ENCODE measurements around the gene NSUN6. TPM values are rescaled to one million over a fixed set of nuclear protein-coding genes. Genes with fewer than 3 reads are reported as not detected.

NSUN6 gene
- polyA plus RNA-seq, 1 of the 3 experiments (the other 2 are of a cell fraction): 5.3 TPM

- Histone ChIP-seq H3K79me2 (ENCODE audit: insufficient read depth) (no peaks in the 10 kb centered on the region), H2AFZ (ENCODE audit: low read depth) (no peak overlapping the region), H3K36me3 (replicated peaks in 1 of 2; ENCODE audit: control insufficient read depth in 1 of 2, insufficient read depth in 2 of 2, low read length in 1 of 2) (peaks cover 0 to 9% of the 10 kb centered on the region in 2 experiments), H3K27ac (ENCODE audit: low read depth in 2 of 2, low read length in 1 of 2) (no peak overlapping the region), H3K9me2 (no peaks in the 10 kb centered on the region), H3K4me3 (ENCODE audit: low read depth in 2 of 2, low read length in 1 of 2) (no peak overlapping the region), H4K20me1 (ENCODE audit: insufficient read depth) (no peaks in the 10 kb centered on the region), H3K4me2 (no peak overlapping the region), H3F3A (replicated peaks; ENCODE audit: insufficient read depth) (no peaks in the 10 kb centered on the region), H3K9ac (no peak overlapping the region), H3K4me1 (ENCODE audit: control insufficient read depth in 1 of 2, insufficient read depth in 2 of 2, low read depth in 1 of 2, low read length in 1 of 2) (no peaks in the 10 kb centered on the region), H3K9me3 (no peaks in the 10 kb centered on the region), H3K27me3 (ENCODE audit: insufficient read depth) (no peaks in the 10 kb centered on the region)
- 91% methylated on average over 3 of the region's 3 CpGs for WGBS (ENCODE audit: low lambda C conversion rate)
- no peak for TF ChIP-seq ZBTB33 (IDR thresholded peaks at IDR 0.05; ENCODE audit: borderline replicate concordance, low read depth)
- no peak for TF ChIP-seq FOXM1 (IDR thresholded peaks at IDR 0.05; ENCODE audit: low read depth)
- no peak for TF ChIP-seq EZH2phosphoT487 (IDR thresholded peaks at IDR 0.05; ENCODE audit: borderline replicate concordance, low read depth)
- TF ChIP-seq REST (IDR thresholded peaks at IDR 0.05; ENCODE audit: low read depth, low read length): no peak
- no peak for TF ChIP-seq RAD21 (IDR thresholded peaks at IDR 0.05; ENCODE audit: low read length)
- TF ChIP-seq MAX (IDR thresholded peaks at IDR 0.05; ENCODE audit: low read depth): no peak
- no peak for TF ChIP-seq FOXJ3 (CRISPR knock-in tag; IDR thresholded peaks at IDR 0.05)
- no peak for TF ChIP-seq GATA2 (CRISPR knock-in tag; IDR thresholded peaks at IDR 0.05)
- no peak for TF ChIP-seq EP300 (IDR thresholded peaks at IDR 0.05; ENCODE audit: borderline replicate concordance in 1 of 2, low read depth in 1 of 2, low read length in 1 of 2)
- TF ChIP-seq TAF1 (IDR thresholded peaks at IDR 0.05; ENCODE audit: borderline replicate concordance, low read depth, low read length): no peak
- no peak for TF ChIP-seq SMC3 (IDR thresholded peaks at IDR 0.05; ENCODE audit: low read depth, low read length)
- TF ChIP-seq JUND (IDR thresholded peaks at IDR 0.05): no peak
- no peak for TF ChIP-seq USF2 (IDR thresholded peaks at IDR 0.05; ENCODE audit: borderline replicate concordance, low read depth, low read length)
- TF ChIP-seq RXRA (IDR thresholded peaks at IDR 0.05; ENCODE audit: borderline replicate concordance, low read depth): no peak
- no peak for TF ChIP-seq YY1 (IDR thresholded peaks at IDR 0.05; ENCODE audit: low read depth)
- CTCF ChIA-PET: no interaction called here
- POLR2A ChIA-PET: no interaction called here
- no peak for DNase-seq
Observed at GRCh38 chr10:18599392-18599791, 52.0 kb downstream of the NSUN6 start.

Data from SK-N-SH (cell line).